ENCODE measurements around the gene PDCD11. TPM values are rescaled to one million over a fixed set of nuclear protein-coding genes. Genes with fewer than 3 reads are reported as not detected.

PDCD11 gene
- total RNA-seq, 2 donors from 2014 or later, result 13.3 to 33.8 TPM

DNA sequence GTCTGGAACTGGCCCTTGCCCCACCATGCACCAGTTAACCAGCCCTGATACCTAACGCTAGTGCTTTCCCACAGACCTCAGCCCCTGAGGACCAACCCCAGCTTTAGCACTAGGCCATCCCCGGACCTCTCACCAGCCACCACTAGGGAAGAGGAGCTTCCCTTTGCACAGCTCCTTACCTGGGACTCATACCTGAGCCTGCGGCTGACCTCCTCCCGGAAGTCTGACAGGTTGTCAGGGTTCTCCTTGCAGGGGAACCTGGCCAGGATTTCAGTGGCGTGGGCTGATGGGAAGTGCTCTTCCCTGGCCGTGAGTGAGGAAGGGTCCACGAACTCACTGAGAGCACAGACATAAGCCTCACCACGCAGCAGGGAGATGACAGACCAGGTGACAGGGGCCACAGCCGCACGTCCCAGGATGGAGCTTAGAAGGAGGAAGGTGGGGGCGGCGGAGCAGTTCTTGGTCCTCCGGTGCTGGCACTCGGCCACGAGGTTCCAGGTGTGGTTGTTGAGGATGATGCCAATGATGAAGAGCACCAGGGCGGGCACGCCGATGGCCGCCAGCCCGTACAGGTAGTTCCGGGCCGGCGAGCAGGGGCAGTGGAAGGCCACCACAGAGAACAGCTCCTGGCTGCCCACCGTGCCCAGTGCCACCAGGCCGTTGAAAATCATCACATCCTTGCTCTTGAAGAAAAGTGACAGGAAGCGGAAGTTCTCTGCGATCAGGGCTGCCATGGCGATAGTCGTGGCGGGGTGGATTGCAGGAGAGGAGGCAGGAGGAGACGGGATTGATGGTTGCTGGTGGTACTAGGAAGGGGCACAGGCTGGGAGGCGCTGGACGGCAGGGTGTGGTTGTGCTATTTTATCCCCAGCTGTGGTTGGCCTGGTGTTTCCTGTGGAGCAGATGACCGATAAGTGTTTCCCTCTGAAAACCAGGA, 53.0 kb downstream of the PDCD11 start:
- TF ChIP-seq POLR2AphosphoS5 (IDR thresholded peaks at IDR 0.05), result no peak
- no peak for TF ChIP-seq POLR2A (IDR thresholded peaks at IDR 0.05)
- TF ChIP-seq, protein P1, sequence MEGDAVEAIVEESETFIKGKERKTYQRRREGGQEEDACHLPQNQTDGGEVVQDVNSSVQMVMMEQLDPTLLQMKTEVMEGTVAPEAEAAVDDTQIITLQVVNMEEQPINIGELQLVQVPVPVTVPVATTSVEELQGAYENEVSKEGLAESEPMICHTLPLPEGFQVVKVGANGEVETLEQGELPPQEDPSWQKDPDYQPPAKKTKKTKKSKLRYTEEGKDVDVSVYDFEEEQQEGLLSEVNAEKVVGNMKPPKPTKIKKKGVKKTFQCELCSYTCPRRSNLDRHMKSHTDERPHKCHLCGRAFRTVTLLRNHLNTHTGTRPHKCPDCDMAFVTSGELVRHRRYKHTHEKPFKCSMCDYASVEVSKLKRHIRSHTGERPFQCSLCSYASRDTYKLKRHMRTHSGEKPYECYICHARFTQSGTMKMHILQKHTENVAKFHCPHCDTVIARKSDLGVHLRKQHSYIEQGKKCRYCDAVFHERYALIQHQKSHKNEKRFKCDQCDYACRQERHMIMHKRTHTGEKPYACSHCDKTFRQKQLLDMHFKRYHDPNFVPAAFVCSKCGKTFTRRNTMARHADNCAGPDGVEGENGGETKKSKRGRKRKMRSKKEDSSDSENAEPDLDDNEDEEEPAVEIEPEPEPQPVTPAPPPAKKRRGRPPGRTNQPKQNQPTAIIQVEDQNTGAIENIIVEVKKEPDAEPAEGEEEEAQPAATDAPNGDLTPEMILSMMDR (IDR thresholded peaks at IDR 0.05), result no peak
- Histone ChIP-seq H3K36me3 (peaks cover 0 to 13% of the 10 kb centered on the region in 2 donors), H3K9me3 (no peaks in the 10 kb centered on the region), H3K4me3 (no peak overlapping the region), H3K4me1 (replicated peaks) (no peaks in the 10 kb centered on the region), H3K27ac (no peak overlapping the region), H3K27me3 (replicated peaks; ENCODE audit: insufficient read depth) (no peaks in the 10 kb centered on the region)
- DNase-seq (ENCODE audit: low spot score), result no peak
- 82% methylated on average over 34 of the region's 34 CpGs for WGBS
- intact Hi-C loops (cut with DNase I), result no loop called here

DNA sequence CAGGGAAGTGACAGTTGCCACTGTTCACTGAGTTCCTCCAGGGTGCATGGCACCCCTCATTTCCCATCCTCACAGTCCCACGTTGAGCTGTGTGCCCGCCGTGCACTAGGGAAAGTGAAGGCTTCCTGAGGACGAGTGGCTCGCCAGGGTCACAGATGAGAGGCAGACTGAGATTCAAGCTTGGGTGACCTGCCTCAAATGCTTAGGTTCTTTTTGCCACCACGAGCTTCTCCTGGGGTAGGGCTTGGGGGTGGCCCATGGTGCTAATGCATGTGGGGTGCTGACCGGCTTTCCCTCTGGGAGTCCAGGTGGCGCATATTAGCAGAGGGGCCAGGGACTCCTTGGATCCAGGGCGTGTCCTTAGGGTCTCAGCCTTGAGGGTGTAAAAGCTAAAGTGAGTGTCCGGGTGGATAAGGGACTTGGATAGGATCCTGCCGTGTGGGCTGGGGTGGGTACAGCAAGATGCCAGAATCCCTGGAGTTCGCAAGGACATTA, 53.8 kb downstream of the PDCD11 start:
- H3K4me3 ChIP-seq, result no peak overlapping the region

DNA sequence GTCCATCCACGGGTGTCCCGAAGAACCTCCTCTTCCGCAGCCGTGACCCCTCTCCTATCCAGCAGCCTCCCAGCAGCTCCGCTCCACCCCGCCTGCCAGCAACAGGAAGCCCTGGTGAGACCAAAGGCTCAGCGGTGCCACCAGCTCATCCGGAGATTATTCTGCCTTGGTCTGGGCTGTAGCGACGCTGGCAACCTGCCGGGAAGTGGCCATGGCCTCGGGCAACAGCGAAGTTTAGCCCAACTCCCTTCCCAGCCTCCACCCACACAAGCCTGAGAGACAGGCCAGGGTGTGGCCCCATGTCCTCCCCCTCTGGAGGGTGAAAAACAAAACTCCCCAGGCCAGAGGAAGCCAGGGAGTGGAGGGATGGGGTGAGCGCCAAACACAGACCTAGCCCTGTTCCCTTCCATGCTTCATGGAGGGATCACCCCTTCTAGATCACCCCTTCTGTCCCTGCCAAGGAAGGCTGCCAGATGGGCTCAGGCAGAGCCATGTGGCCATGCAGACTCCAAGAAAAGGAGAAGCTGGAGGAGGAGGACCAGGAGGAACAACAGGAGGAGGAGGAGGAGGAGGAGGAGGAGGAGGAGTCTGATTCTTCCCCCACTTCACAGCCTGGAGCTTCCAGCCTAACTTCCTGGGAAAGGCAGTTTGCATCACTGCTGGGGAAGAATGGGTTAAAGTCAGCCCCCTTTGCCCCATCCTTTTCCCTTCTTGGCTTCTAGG, 54.8 kb downstream of the PDCD11 start:
- 9% methylated on average over 14 of the region's 14 CpGs for WGBS
- Histone ChIP-seq H3K27me3 (replicated peaks; ENCODE audit: insufficient read depth) (no peaks in the 10 kb centered on the region), H3K4me1 (replicated peaks) (no peaks in the 10 kb centered on the region), H3K4me3 (peak overlapping the region; percentile 46 to 53), H3K9me3 (no peaks in the 10 kb centered on the region), H3K27ac (peak overlapping the region; percentile 69 to 83), H3K36me3 (peaks cover 0 to 7% of the 10 kb centered on the region in 2 donors)
- DNase-seq (ENCODE audit: low spot score), result no peak
- intact Hi-C loops (cut with DNase I), result no loop called here
- TF ChIP-seq POLR2A (IDR thresholded peaks at IDR 0.05) (no peak), POLR2AphosphoS5 (IDR thresholded peaks at IDR 0.05) (peak; percentile 17)
- TF ChIP-seq, protein P1 (IDR thresholded peaks at IDR 0.05), result no peak

More for the DNA sequence above, 53.8 kb downstream of the PDCD11 start:
- no peaks in the 10 kb centered on the region for H3K27me3 ChIP-seq (replicated peaks; ENCODE audit: insufficient read depth)
- no peak for DNase-seq (ENCODE audit: low spot score)
- H3K9me3 ChIP-seq, result no peaks in the 10 kb centered on the region
- H3K36me3 ChIP-seq, result peaks cover 0 to 7% of the 10 kb centered on the region in 2 donors
- no peak overlapping the region for H3K27ac ChIP-seq
- TF ChIP-seq POLR2AphosphoS5 (IDR thresholded peaks at IDR 0.05), result no peak
- no peak for TF ChIP-seq POLR2A (IDR thresholded peaks at IDR 0.05)
- TF ChIP-seq, protein P1 (IDR thresholded peaks at IDR 0.05), result no peak
- H3K4me1 ChIP-seq (replicated peaks), result no peaks in the 10 kb centered on the region
- intact Hi-C loops (cut with DNase I), result no loop called here
- 85% methylated on average over 12 of the region's 12 CpGs for WGBS

DNA sequence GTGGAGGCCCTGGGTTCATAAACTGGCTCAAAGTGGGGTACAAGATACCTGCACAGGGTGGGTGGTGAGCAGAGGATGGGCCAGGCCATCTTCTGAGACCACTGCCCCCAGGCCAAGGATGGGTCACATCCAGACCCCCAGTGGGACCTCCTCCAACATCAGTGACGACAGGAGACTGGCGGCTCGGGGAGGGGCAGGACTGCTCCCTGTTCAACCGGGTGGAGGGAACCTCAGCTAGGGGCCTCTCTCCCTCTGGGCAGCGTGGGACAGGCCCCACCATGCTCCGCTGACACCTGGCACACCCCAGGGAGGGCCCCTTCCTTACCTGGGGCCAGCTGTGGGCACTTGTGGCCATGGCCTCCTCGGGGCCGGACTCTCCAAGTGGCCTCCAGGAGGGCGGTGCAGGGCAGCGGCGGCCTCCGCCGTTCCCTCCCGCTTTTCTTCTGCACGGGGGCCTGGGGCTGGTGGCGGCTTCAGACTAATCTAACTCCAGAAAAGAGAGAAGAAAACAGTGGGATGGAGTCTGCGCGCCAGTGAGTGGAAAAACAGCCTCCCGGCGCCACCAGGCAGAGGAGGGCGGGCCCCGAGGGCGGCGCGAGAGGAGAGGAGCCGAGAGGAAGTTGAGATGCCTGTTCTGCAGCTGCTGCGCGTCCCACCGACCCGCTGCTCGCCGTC, 55.5 kb downstream of the PDCD11 start, which contains the start of gene CALHM2:
Gene CALHM2, minus strand, starts transcription at position 540 of the 675 bp plus-strand sequence. CDS start 2,429 bp downstream, outside the sequence.
- TF ChIP-seq POLR2AphosphoS5 (IDR thresholded peaks at IDR 0.05) (peak; percentile 18), POLR2A (IDR thresholded peaks at IDR 0.05) (no peak)
- TF ChIP-seq, protein P1 (IDR thresholded peaks at IDR 0.05), result no peak
- Histone ChIP-seq H3K27me3 (replicated peaks; ENCODE audit: insufficient read depth) (no peaks in the 10 kb centered on the region), H3K36me3 (peaks cover 0 to 5% of the 10 kb centered on the region in 2 donors), H3K9me3 (no peaks in the 10 kb centered on the region), H3K4me3 (peak within 1 kb of the TSS; percentile 46 to 53), H3K4me1 (replicated peaks) (no peaks in the 10 kb centered on the region), H3K27ac (peak within 1 kb of the TSS; percentile 69 to 83)
- 1% methylated on average over 32 of the region's 32 CpGs for WGBS
- DNase-seq (ENCODE audit: low spot score), result peak; percentile 34
- intact Hi-C loops (cut with DNase I), result no loop called here

All from prostate gland (tissue), 2 donors.